ENCODE results near the gene KLHDC9.

KLHDC9 gene

DNA sequence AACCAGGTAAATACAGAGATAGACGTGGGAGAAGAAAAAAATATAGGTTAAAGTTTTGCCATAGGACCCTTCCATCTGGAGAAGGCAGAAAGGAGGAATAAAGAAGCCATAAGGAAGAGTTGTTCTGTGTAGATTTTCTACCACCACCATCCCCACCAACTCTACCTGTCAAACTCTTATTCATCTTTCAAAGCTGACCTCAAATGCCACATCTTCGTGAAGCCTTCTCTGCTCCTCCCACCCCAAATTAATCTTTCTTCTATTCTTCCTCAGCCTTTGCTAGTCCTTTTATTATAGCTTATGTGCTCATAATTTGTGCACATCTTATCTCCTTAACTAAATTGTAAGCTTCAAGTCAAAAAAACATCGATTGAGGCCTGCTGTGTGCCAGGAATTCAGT, 7.5 kb upstream of the KLHDC9 start:
- H3K9ac ChIP-seq (ENCODE audit: low read length) = no peak overlapping the region
- H3K4me3 ChIP-seq (ENCODE audit: low read length) = no peak overlapping the region
- H3K36me3 ChIP-seq (ENCODE audit: control insufficient read depth, insufficient read depth, low read length) = no peaks in the 10 kb centered on the region
- H3K4me1 ChIP-seq (ENCODE audit: control insufficient read depth, insufficient read depth, low read length) = peaks cover 39% of the 10 kb centered on the region
- no peaks in the 10 kb centered on the region for H3K9me3 ChIP-seq (ENCODE audit: control insufficient read depth, low read length)
- no peaks in the 10 kb centered on the region for H3K27me3 ChIP-seq (ENCODE audit: control insufficient read depth, insufficient read depth, low read length)

DNA sequence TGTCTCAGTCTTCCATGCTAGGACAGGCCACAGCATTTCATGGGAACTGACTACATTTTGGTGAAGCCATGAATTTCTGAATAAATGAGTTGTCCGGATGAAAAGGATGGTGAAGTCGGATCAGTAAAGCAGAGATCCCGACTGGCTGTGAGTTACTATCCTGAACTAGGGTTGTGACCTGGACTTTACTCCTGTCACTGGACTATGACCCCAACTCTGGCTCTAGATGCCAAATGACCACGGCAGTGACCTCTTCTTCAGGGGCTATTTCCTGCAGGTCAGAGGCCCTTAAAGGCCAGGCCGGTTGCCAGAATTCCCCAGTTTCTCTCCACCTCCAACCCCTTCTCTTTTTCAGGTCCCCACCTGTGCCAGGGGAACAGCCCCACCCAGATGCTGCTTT, 7.1 kb upstream of the KLHDC9 start:
- H3K4me1 ChIP-seq (ENCODE audit: control insufficient read depth, insufficient read depth, low read length) = peaks cover 34% of the 10 kb centered on the region
- no peaks in the 10 kb centered on the region for H3K36me3 ChIP-seq (ENCODE audit: control insufficient read depth, insufficient read depth, low read length)
- H3K9ac ChIP-seq (ENCODE audit: low read length) = no peak overlapping the region
- no peak overlapping the region for H3K4me3 ChIP-seq (ENCODE audit: low read length)
- H3K27me3 ChIP-seq (ENCODE audit: control insufficient read depth, insufficient read depth, low read length) = no peaks in the 10 kb centered on the region
- H3K9me3 ChIP-seq (ENCODE audit: control insufficient read depth, low read length) = no peaks in the 10 kb centered on the region

DNA sequence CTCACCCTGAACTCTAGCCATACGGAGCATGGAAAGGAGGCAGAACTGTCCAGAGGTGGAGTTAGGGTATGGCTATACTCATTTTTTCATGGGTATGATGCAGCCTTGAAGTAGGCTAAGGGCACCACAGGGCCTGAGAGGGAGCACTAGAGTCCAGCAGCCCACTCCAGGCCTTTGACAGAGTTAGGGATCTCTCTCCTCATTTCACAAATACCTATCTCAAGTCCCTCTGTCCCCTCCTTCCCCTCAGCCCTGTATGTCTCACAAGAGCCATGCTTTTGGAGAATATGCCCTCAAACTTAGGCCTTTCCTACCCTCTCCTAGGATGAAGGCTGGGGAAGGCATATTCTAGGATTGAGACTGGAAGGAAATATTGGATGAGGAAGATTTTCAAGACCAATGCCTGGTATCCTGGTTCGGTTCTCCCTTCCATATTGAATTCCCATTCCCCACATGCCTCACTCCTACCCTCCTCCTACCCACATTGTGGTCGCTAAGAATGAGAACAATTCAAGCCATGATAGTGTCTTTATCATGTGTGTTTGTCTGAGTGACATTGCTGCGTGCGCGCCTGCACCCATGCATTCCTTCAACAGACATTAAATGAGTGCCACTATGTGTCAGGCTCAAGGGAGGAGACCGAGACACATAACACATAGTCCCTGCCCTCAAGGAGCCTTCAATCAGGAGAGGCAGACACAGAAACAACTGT, 6.2 kb upstream of the KLHDC9 start:
- Histone ChIP-seq H3K4me3 (ENCODE audit: low read length) (no peak overlapping the region), H3K9me3 (ENCODE audit: control insufficient read depth, low read length) (no peaks in the 10 kb centered on the region), H3K9ac (ENCODE audit: low read length) (no peak overlapping the region), H3K27me3 (ENCODE audit: control insufficient read depth, insufficient read depth, low read length) (no peaks in the 10 kb centered on the region), H3K4me1 (ENCODE audit: control insufficient read depth, insufficient read depth, low read length) (peaks cover 28% of the 10 kb centered on the region), H3K36me3 (ENCODE audit: control insufficient read depth, insufficient read depth, low read length) (no peaks in the 10 kb centered on the region)

DNA sequence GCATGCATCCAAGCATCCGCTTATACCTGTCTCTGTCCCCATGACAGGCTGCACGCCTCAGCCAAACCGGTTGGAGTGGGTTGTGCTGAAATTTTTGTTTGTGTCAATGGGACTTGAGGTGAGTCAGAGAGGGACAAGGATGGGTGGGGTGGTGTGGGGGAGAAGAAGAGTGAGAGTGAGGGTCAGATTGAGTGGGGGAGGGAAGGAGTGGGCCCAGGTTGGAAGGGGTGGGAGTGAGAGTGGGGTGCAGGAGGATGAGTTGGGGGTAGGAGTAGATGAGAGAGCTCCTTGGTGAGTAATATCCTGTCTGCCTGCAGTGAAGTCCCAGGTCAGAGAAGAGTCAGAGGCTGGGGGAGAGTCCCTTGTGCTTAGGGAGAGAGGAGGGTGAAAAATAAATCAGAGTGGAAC, 5.5 kb upstream of the KLHDC9 start:
- H3K9ac ChIP-seq (ENCODE audit: low read length) = no peak overlapping the region
- peaks cover 28% of the 10 kb centered on the region for H3K4me1 ChIP-seq (ENCODE audit: control insufficient read depth, insufficient read depth, low read length)
- no peak overlapping the region for H3K4me3 ChIP-seq (ENCODE audit: low read length)
- H3K27me3 ChIP-seq (ENCODE audit: control insufficient read depth, insufficient read depth, low read length) = no peaks in the 10 kb centered on the region
- H3K36me3 ChIP-seq (ENCODE audit: control insufficient read depth, insufficient read depth, low read length) = no peaks in the 10 kb centered on the region
- H3K9me3 ChIP-seq (ENCODE audit: control insufficient read depth, low read length) = no peaks in the 10 kb centered on the region

DNA sequence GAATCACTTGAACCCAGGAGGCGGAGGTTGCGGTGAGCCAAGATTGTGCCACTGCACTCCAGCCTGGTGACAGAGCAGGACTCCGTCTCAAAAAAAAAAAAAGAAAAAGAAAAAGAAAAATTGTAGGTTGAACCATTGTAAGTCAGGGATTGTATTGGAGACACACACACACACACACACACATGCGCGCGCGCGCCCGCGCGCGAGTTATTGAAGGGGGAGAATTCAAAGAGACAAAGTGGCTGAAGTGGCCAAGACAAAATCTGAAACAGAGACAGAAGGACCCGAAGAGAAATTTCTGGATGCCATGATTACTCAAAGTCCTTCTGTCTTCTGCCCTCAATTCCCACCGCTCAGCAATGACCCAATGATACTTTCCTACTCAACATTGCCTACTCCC, 3.7 kb upstream of the KLHDC9 start:
- Histone ChIP-seq H3K36me3 (ENCODE audit: control insufficient read depth, insufficient read depth, low read length) (no peaks in the 10 kb centered on the region), H3K9ac (ENCODE audit: low read length) (no peak overlapping the region), H3K9me3 (ENCODE audit: control insufficient read depth, low read length) (no peaks in the 10 kb centered on the region), H3K27me3 (ENCODE audit: control insufficient read depth, insufficient read depth, low read length) (no peaks in the 10 kb centered on the region), H3K4me3 (ENCODE audit: low read length) (no peak overlapping the region), H3K4me1 (ENCODE audit: control insufficient read depth, insufficient read depth, low read length) (peaks cover 18% of the 10 kb centered on the region)

DNA sequence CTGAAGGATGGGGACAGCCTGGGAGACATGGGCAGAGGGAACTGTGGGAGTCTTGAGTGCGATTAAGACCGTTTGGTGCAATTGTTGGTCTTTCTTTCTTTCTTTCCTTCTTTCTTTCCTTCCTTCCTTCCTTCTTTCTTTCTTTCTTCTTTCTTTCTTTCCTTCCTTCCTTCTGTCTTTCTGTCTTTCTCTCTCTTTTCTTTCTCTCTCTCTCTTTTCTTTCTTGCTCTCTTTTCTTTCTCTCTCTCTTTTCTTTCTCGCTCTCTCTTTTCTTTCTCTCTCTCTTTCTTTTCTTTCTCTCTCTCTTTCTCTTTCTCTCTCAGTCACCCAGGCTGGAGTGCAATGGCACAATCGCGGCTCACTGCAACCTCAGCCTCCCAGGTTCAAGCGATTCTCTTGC, 2.9 kb upstream of the KLHDC9 start:
- H3K27me3 ChIP-seq (ENCODE audit: control insufficient read depth, insufficient read depth, low read length) = no peaks in the 10 kb centered on the region
- H3K9ac ChIP-seq (ENCODE audit: low read length) = no peak overlapping the region
- H3K4me3 ChIP-seq (ENCODE audit: low read length) = no peak overlapping the region
- H3K4me1 ChIP-seq (ENCODE audit: control insufficient read depth, insufficient read depth, low read length) = peaks cover 10% of the 10 kb centered on the region
- H3K36me3 ChIP-seq (ENCODE audit: control insufficient read depth, insufficient read depth, low read length) = no peaks in the 10 kb centered on the region
- no peaks in the 10 kb centered on the region for H3K9me3 ChIP-seq (ENCODE audit: control insufficient read depth, low read length)

DNA sequence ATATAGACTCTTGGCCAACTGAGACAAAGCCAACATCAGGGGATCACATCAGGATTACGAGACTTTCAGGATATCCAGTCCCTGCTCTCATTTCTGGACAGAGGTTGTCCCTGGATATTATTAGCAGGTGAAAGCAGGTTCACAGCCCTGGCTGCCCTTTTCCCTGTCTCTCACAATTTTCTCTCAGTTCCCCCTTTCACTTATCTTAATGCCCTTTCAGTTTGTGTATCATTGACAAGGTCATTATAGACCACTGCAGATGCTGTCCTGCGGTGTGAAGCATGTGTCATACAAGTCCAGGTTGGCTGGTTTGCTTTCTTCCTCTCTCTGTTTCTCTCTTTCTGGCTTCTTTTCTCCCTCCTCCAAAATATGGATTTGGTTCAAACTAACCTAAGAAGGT, 2.1 kb upstream of the KLHDC9 start:
- Histone ChIP-seq H3K9me3 (ENCODE audit: control insufficient read depth, low read length) (no peaks in the 10 kb centered on the region), H3K36me3 (ENCODE audit: control insufficient read depth, insufficient read depth, low read length) (no peaks in the 10 kb centered on the region), H3K4me3 (ENCODE audit: low read length) (no peak overlapping the region), H3K27me3 (ENCODE audit: control insufficient read depth, insufficient read depth, low read length) (no peaks in the 10 kb centered on the region), H3K9ac (ENCODE audit: low read length) (no peak overlapping the region), H3K4me1 (ENCODE audit: control insufficient read depth, insufficient read depth, low read length) (peaks cover 9% of the 10 kb centered on the region)

DNA sequence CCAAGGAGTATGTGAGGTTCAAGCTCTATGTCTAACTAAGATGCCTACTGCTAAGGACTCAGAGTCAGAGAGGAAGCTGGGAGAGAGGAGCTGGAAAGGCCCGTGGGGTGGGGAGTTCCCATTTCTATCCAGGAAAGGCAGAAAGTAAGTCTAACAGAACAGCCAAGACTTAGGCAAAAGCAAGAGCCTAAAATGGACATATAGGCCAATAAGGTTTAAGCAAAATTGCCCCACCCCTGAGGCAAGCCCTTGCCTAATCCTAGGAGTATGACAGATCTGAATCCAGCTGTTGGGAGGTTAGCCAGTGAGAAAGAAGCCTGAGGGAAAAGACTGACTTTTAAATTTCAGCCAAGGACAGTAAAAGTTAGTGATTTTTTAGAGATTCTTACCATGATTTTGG, 1.6 kb upstream of the KLHDC9 start:
- Histone ChIP-seq H3K9ac (ENCODE audit: low read length) (no peak overlapping the region), H3K9me3 (ENCODE audit: control insufficient read depth, low read length) (no peaks in the 10 kb centered on the region), H3K4me1 (ENCODE audit: control insufficient read depth, insufficient read depth, low read length) (peaks cover 9% of the 10 kb centered on the region), H3K36me3 (ENCODE audit: control insufficient read depth, insufficient read depth, low read length) (no peaks in the 10 kb centered on the region), H3K4me3 (ENCODE audit: low read length) (no peak overlapping the region), H3K27me3 (ENCODE audit: control insufficient read depth, insufficient read depth, low read length) (no peaks in the 10 kb centered on the region)

DNA sequence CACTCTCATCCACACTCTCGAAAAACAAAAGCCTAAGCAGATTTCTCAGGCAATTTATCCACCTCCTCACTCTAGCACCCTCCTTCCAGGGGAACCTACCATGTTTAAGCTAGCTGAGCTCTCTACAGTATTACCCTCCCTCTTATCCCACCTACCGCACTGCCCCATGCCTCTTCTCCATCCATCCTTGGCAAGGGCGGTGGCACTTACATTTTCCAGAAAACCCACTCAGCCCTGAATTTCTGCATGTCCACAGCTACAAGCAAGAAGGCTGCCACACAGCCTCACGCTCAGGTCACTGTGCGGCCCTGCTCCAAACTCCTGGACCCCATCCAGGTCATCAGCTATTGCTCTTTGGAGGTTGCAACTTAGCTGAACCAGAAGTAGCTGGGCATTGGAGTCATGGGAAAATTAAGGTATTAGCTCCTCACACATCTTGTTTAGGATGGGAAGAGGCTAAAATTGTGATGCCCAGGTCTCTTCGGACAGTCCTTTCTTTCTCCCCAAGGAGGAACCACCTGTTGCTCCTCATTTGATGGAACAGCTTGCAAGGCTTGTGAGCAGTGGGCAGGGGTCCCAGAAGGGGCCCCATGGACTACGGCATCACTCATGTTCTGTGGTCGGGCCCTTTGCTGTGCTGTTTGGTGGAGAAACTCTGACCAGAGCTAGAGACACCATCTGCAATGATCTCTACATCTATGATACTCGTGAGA, 1.1 kb downstream of the KLHDC9 start:
- Histone ChIP-seq H3K9ac (ENCODE audit: low read length) (no peak overlapping the region), H3K27me3 (ENCODE audit: control insufficient read depth, insufficient read depth, low read length) (no peaks in the 10 kb centered on the region), H3K36me3 (ENCODE audit: control insufficient read depth, insufficient read depth, low read length) (peaks cover 8% of the 10 kb centered on the region), H3K4me3 (ENCODE audit: low read length) (no peak overlapping the region), H3K4me1 (ENCODE audit: control insufficient read depth, insufficient read depth, low read length) (peaks cover 9% of the 10 kb centered on the region), H3K9me3 (ENCODE audit: control insufficient read depth, low read length) (no peaks in the 10 kb centered on the region)

DNA sequence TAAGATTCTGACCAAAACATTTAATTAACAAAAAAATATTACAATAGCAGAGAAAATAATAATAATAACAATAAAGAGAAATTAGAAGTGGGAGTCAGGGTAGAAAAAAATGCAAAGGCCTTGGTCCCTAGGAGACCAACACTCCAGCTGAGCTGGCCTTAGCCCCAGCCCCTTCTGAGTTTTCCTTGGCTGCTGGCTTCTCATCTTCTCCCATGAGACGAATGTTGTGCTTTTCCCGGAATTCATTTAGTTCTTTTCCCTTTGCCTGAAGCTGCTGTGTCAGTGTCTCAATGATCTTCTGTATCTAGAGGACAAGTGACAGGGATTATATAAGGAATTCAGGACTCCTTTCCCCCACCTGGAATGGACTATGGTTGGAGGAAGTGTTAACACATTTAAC, 2.4 kb downstream of the KLHDC9 start:
- H3K27me3 ChIP-seq (ENCODE audit: control insufficient read depth, insufficient read depth, low read length) = no peaks in the 10 kb centered on the region
- H3K9ac ChIP-seq (ENCODE audit: low read length) = no peak overlapping the region
- peaks cover 8% of the 10 kb centered on the region for H3K36me3 ChIP-seq (ENCODE audit: control insufficient read depth, insufficient read depth, low read length)
- no peaks in the 10 kb centered on the region for H3K9me3 ChIP-seq (ENCODE audit: control insufficient read depth, low read length)
- peaks cover 9% of the 10 kb centered on the region for H3K4me1 ChIP-seq (ENCODE audit: control insufficient read depth, insufficient read depth, low read length)
- no peak overlapping the region for H3K4me3 ChIP-seq (ENCODE audit: low read length)

DNA sequence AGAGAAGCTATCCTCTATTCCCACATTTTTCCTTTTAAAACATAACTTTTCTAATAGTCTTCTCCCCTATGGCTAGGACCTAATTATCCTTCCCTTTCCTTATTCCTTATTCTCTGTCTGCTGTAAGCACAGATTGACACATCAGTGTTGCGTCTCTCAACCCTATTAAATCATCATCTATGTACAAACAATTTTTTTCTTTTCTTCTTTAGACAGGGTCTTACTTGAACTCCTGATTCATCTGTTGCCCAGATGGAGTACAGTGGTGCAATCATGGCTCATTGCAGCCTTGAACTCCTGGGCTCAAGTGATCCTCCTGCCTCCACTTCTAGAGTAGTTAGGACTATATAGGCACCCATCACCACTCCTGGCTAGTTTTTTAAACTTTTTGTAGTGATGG, 8.3 kb downstream of the KLHDC9 start:
- Histone ChIP-seq H3K4me1 (ENCODE audit: control insufficient read depth, insufficient read depth, low read length) (no peaks in the 10 kb centered on the region), H3K9me3 (ENCODE audit: control insufficient read depth, low read length) (no peaks in the 10 kb centered on the region), H3K27me3 (ENCODE audit: control insufficient read depth, insufficient read depth, low read length) (no peaks in the 10 kb centered on the region), H3K9ac (ENCODE audit: low read length) (no peak overlapping the region), H3K36me3 (ENCODE audit: control insufficient read depth, insufficient read depth, low read length) (peaks cover 8% of the 10 kb centered on the region), H3K4me3 (ENCODE audit: low read length) (no peak overlapping the region)

DNA sequence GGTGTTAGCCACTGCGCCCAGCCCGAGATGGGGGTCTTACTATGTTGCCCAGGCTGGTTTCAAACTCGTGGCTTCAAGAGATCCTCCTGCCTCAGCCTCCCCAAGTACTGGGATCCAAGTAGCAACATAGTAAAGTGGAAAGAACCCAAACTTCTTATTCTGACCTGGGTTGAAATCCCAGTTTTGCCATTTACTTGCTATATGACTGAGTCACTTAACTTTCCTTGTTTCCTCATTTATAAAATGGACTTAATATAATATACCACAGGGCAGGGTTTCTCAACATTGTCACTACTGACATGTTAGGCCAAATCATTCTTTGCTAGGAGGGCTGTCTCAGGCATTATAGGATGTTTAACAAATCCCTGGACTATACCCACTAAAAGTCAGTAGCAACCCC, 13.0 kb downstream of the KLHDC9 start:
- H3K4me3 ChIP-seq (ENCODE audit: low read length) = no peak overlapping the region
- no peaks in the 10 kb centered on the region for H3K27me3 ChIP-seq (ENCODE audit: control insufficient read depth, insufficient read depth, low read length)
- H3K4me1 ChIP-seq (ENCODE audit: control insufficient read depth, insufficient read depth, low read length) = no peaks in the 10 kb centered on the region
- no peaks in the 10 kb centered on the region for H3K9me3 ChIP-seq (ENCODE audit: control insufficient read depth, low read length)
- no peak overlapping the region for H3K9ac ChIP-seq (ENCODE audit: low read length)
- H3K36me3 ChIP-seq (ENCODE audit: control insufficient read depth, insufficient read depth, low read length) = no peaks in the 10 kb centered on the region
